ENCODE data around the gene UBQLN4.
"Not testable (repeated sequence)": the region's sequence is repeated elsewhere in the genome, so short reads cannot be mapped to it uniquely, and the experiment has no call there.

The UBQLN4 gene

GRCh38 chr1:156075162-156075561 is 21.6 kb upstream of the UBQLN4 start:
- H3K4me3 ChIP-seq (ENCODE audit: low read depth, low read length) = no peak overlapping the region
- DNase-seq (ENCODE audit: low read depth) = no peak

GRCh38 chr1:156074661-156075060 is 21.1 kb upstream of the UBQLN4 start:
- no peak overlapping the region for H3K4me3 ChIP-seq (ENCODE audit: low read depth, low read length)
- DNase-seq (ENCODE audit: low read depth) = no peak
- no peak for TF ChIP-seq CTCF (IDR thresholded peaks at IDR 0.05; ENCODE audit: low read depth, low read length, missing control alignments)

More at GRCh38 chr1:156075162-156075561, 21.6 kb upstream of the UBQLN4 start:
- no peak for TF ChIP-seq CTCF (IDR thresholded peaks at IDR 0.05; ENCODE audit: low read depth, low read length, missing control alignments)

DNA sequence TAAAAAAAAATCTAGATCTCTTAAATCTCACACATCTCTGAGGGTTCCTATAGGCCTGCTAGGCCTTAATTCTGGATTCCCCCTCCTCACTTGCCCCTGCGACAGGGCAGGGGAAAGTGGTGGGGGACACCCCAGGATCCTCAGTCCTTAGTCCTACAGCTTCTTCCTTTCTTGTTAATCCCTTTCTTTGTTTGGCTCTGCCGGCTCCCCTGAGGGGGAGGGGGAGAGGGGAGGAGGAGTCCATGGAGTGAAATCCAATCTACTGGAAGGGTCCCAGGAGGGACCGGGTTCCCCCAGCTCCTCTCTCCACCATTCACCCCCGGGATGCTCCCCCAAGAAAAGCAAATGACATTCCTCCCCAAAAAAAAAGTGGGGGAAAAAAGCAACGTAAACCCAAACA is 20.1 kb upstream of the UBQLN4 start:
- DNase-seq (ENCODE audit: low read depth) = no peak
- no peak overlapping the region for H3K4me3 ChIP-seq (ENCODE audit: low read depth, low read length)
- TF ChIP-seq CTCF (IDR thresholded peaks at IDR 0.05; ENCODE audit: low read depth, low read length, missing control alignments) = no peak

DNA sequence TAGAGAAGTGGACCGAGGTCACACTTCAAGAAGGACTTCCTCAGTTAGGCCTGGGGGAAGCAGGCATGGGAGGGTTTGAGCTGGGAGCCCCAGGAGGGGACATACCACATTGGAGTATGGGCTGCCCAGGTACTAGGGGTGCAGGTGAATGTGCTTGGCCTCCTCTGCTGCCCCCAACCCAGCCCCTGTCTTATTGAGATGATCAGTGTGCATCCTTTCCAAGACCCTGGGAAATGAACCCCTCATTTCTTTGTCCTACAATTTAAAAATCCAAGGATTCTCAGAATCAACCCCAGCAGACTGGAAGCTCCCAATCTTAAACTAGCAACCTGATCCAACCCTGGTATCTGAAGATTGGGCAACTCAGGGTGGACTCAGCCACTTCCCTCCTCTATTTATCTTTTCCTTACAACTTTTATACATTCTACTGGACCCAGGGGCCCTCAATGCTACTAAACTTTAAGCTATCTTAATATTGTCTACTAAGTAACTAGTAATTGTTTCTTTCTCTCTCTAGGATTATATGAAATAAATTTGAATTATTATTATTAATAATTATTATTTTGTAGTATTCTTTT is 19.6 kb upstream of the UBQLN4 start:
- no peak for TF ChIP-seq CTCF (IDR thresholded peaks at IDR 0.05; ENCODE audit: low read depth, low read length, missing control alignments)
- no peak for DNase-seq (ENCODE audit: low read depth)
- H3K4me3 ChIP-seq (ENCODE audit: low read depth, low read length) = no peak overlapping the region

- no peak overlapping the region for H3K4me3 ChIP-seq (ENCODE audit: low read depth, low read length)
- TF ChIP-seq CTCF (IDR thresholded peaks at IDR 0.05; ENCODE audit: low read depth, low read length, missing control alignments) = no peak
- no peak for DNase-seq (ENCODE audit: low read depth)
These were observed 18.7 kb upstream of the UBQLN4 start for GRCh38 chr1:156072251-156072650.

GRCh38 chr1:156071332-156071816 is 17.8 kb upstream of the UBQLN4 start:
- not testable (repeated sequence) for H3K4me3 ChIP-seq (ENCODE audit: low read depth, low read length); DNase-seq (ENCODE audit: low read depth)

- no peak for DNase-seq (ENCODE audit: low read depth)
- no peak overlapping the region for H3K4me3 ChIP-seq (ENCODE audit: low read depth, low read length)
- no peak for TF ChIP-seq CTCF (IDR thresholded peaks at IDR 0.05; ENCODE audit: low read depth, low read length, missing control alignments)
These were observed 16.9 kb upstream of the UBQLN4 start for GRCh38 chr1:156070548-156070947.

Measured in GM12864 (cell line).